DOHH2 (cell line): ENCODE results near the gene FRRS1.

Experiments
- H3F3A ChIP-seq: fragments of 200-600 bp; sonication (generic), shearing (Covaris generic); 2 replicates; pipeline ENCODE4 v1.6.0; 2016; ENCODE audit warnings: antibody characterized with exemption, mild to moderate bottlenecking; ENCODE audit not compliant: control insufficient read depth, insufficient read depth
- H3K27ac ChIP-seq: fragments of 200-600 bp; sonication (generic); 2 replicates; pipeline ENCODE4 v1.5.1; 2014; ENCODE audit warnings: low read depth, mild to moderate bottlenecking, low read length, moderate library complexity
- H3K27me3 ChIP-seq: fragments of 200-600 bp; sonication (generic); 2 replicates; pipeline ENCODE4 v1.6.1; 2014; ENCODE audit warnings: mild to moderate bottlenecking, low read length, mixed read lengths; ENCODE audit not compliant: control insufficient read depth
- H3K36me3 ChIP-seq: fragments of 200-600 bp; sonication (generic); 2 replicates; pipeline ENCODE4 v1.6.1; 2014; ENCODE audit warnings: mild to moderate bottlenecking, low read length, moderate library complexity, mixed read lengths; ENCODE audit not compliant: control insufficient read depth
- H3K4me1 ChIP-seq: fragments of 200-600 bp; sonication (generic); 2 replicates; pipeline ENCODE4 v1.6.1; 2014; ENCODE audit warnings: mild to moderate bottlenecking, low read length, mixed read lengths; ENCODE audit not compliant: control insufficient read depth
- H3K4me2 ChIP-seq: fragments of 200-600 bp; sonication (generic); 2 replicates; pipeline ENCODE4 v1.6.0; 2014; ENCODE audit warnings: mild to moderate bottlenecking, low read length, moderate library complexity
- H3K4me3 ChIP-seq: fragments of 200-600 bp; sonication (generic); 2 replicates; pipeline ENCODE4 v1.5.1; 2014; ENCODE audit warnings: mild to moderate bottlenecking, low read length, mixed read lengths
- H3K79me2 ChIP-seq: fragments of 200-600 bp; sonication (generic); 2 replicates; pipeline ENCODE4 v1.6.1; 2014; ENCODE audit warnings: mild to moderate bottlenecking, low read length, mixed read lengths; ENCODE audit not compliant: control insufficient read depth
- H3K9me2 ChIP-seq: fragments of 200-600 bp; sonication (generic); replicated peaks from 2 replicates; pipeline ENCODE4 v1.6.1; 2014; ENCODE audit warnings: mild to moderate bottlenecking, low read length, mixed read lengths; ENCODE audit not compliant: control insufficient read depth
- H3K9me3 ChIP-seq: fragments of 200-600 bp; sonication (generic); 2 replicates; pipeline ENCODE4 v1.6.1; 2014; ENCODE audit warnings: antibody characterized with exemption, low read length, mixed read lengths; ENCODE audit not compliant: control insufficient read depth, insufficient read depth
- H4K20me1 ChIP-seq: fragments of 200-600 bp; sonication (generic); 2 replicates; pipeline ENCODE4 v1.6.0; 2014; ENCODE audit warnings: low read depth, mild to moderate bottlenecking, antibody characterized with exemption, low read length, moderate library complexity; ENCODE audit not compliant: control insufficient read depth, insufficient read depth
- CTCF ChIP-seq: fragments of 200-600 bp; sonication (generic); IDR thresholded peaks from one replicate; pipeline ENCODE4 v1.5.1; 2014; ENCODE audit warnings: antibody characterized with exemption, mild to moderate bottlenecking, low read depth, low read length; ENCODE audit not compliant: poor library complexity, severe bottlenecking
- EZH2phosphoT487 ChIP-seq: fragments of 200-600 bp; sonication (generic); IDR thresholded peaks from 2 replicates; pipeline ENCODE4 v1.6.1; 2017; ENCODE audit warnings: borderline replicate concordance, mild to moderate bottlenecking, antibody characterized with exemption, low read length, moderate library complexity, mixed read lengths

Gene FRRS1

GRCh38 chr1:99700020-99700419 lies 66.4 kb downstream of the FRRS1 start:
- no peaks in the 10 kb centered on the region for H3K9me2 ChIP-seq
- H3K4me3 ChIP-seq = no peak overlapping the region
- H3K36me3 ChIP-seq = no peaks in the 10 kb centered on the region
- no peaks in the 10 kb centered on the region for H3K4me1 ChIP-seq
- no peak overlapping the region for H3K27ac ChIP-seq
- no peaks in the 10 kb centered on the region for H3F3A ChIP-seq
- H3K27me3 ChIP-seq = peaks cover 5% of the 10 kb centered on the region; the same call in 1 of the 2 replicates
- no peak overlapping the region for H3K4me2 ChIP-seq
- no peaks in the 10 kb centered on the region for H3K79me2 ChIP-seq
- no peaks in the 10 kb centered on the region for H4K20me1 ChIP-seq
- no peak for TF ChIP-seq CTCF
- TF ChIP-seq EZH2phosphoT487 = no peak
- H3K9me3 ChIP-seq = no peaks in the 10 kb centered on the region

- no peak overlapping the region for H3K4me3 ChIP-seq
- no peak overlapping the region for H3K27ac ChIP-seq
- TF ChIP-seq EZH2phosphoT487 (no peak), CTCF (no peak)
- H3K36me3 ChIP-seq = no peaks in the 10 kb centered on the region
- no peaks in the 10 kb centered on the region for H3K9me2 ChIP-seq
- H3K4me2 ChIP-seq = no peak overlapping the region
- peaks cover 5% of the 10 kb centered on the region; the same call in 1 of the 2 replicates for H3K27me3 ChIP-seq
- no peaks in the 10 kb centered on the region for H3F3A ChIP-seq
- H3K4me1 ChIP-seq = no peaks in the 10 kb centered on the region
- no peaks in the 10 kb centered on the region for H3K9me3 ChIP-seq
- no peaks in the 10 kb centered on the region for H4K20me1 ChIP-seq
- no peaks in the 10 kb centered on the region for H3K79me2 ChIP-seq
Measured at GRCh38 chr1:99697580-99697979, 68.9 kb downstream of the FRRS1 start.

- H3K4me2 ChIP-seq = no peak overlapping the region
- no peaks in the 10 kb centered on the region for H3F3A ChIP-seq
- H3K4me1 ChIP-seq = no peaks in the 10 kb centered on the region
- no peaks in the 10 kb centered on the region for H3K36me3 ChIP-seq
- no peak overlapping the region for H3K27ac ChIP-seq
- H4K20me1 ChIP-seq = no peaks in the 10 kb centered on the region
- TF ChIP-seq EZH2phosphoT487 (no peak), CTCF (no peak)
- no peaks in the 10 kb centered on the region for H3K79me2 ChIP-seq
- no peak overlapping the region for H3K4me3 ChIP-seq
- no peaks in the 10 kb centered on the region for H3K9me2 ChIP-seq
- H3K27me3 ChIP-seq = peaks cover 5% of the 10 kb centered on the region; the same call in 1 of the 2 replicates
- no peaks in the 10 kb centered on the region for H3K9me3 ChIP-seq
Measured at GRCh38 chr1:99696616-99697015, 69.8 kb downstream of the FRRS1 start.
